Measurements from ENCODE around the gene UGT1A8. TPM values are rescaled to one million over a fixed set of nuclear protein-coding genes. Genes with fewer than 3 reads are reported as not detected.

The UGT1A8 gene
- total and polyA plus RNA-seq, 2 of the 4 experiments (the other 2 are of a cell fraction): not detected

DNA sequence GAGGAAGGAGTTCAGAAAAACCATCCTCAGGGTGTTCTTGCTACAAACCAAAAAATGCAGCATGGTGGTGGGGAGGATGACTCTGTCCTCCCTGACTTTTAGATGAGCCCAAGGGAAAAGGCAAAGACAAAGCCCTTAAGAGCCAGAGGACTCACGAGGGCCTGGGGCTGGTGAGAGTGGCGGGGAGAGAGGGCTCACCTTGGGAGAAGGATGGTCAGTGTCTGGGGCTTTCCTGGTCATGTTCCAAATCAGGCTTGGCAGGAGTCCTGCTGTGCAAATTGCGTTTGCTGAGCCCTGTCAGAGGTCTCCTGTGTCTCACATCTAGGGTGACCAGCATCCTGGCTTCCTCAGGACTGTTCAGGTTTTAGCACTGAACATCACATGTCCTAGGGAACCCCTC is 147.3 kb downstream of the UGT1A8 start:
- Histone ChIP-seq H4K8ac (ENCODE audit: low read depth in 2 of 2, low read length in 2 of 2) (peak overlapping the region; percentile 82 to 92), H2AK5ac (ENCODE audit: low read depth, low read length) (peak overlapping the region; percentile 83), H3K27ac (ENCODE audit: insufficient read depth, low read length) (peak overlapping the region; percentile 76), H2AK9ac (replicated peaks; ENCODE audit: low read depth, low read length, poor library complexity) (peak overlapping the region; percentile 46), H3K9me1 (ENCODE audit: insufficient read depth, low read length) (0 out of 2 replicates have a peak, but pooled peaks cover 5% of the 10 kb centered on the region), H3K56ac (ENCODE audit: extremely low read depth, insufficient read depth, low read length) (peak overlapping the region; percentile 76), H3K36me3 (ENCODE audit: control insufficient read depth, insufficient read depth, low read length) (no peaks in the 10 kb centered on the region), H2BK5ac (ENCODE audit: low read depth, low read length, poor library complexity, severe bottlenecking) (peak overlapping the region; percentile 83), H3K9ac (ENCODE audit: low read depth, low read length) (peak overlapping the region; percentile 20; the same call in 1 of the 2 replicates), H3K14ac (replicated peaks; ENCODE audit: low read depth, low read length) (peak overlapping the region; percentile 86), H3K9me3 (ENCODE audit: control insufficient read depth, insufficient read depth, low read length) (no peaks in the 10 kb centered on the region), H3K4me1 (ENCODE audit: control insufficient read depth, insufficient read depth, low read length) (peaks cover 14% of the 10 kb centered on the region), H3K27me3 (ENCODE audit: control insufficient read depth, insufficient read depth, low read length) (no peaks in the 10 kb centered on the region), H3K79me1 (ENCODE audit: low read depth in 1 of 2, low read length in 2 of 2) (no peaks in the 10 kb centered on the region), H4K20me1 (ENCODE audit: insufficient read depth, low read length) (no peaks in the 10 kb centered on the region), H3K4me3 (ENCODE audit: insufficient read depth, low read depth, low read length) (no peak overlapping the region), H3K23ac (ENCODE audit: low read depth, low read length) (peak overlapping the region; percentile 95), H2BK15ac (ENCODE audit: low read depth, low read length) (peak overlapping the region; percentile 93; the same call in 1 of the 3 replicates), H3K4me2 (ENCODE audit: low read depth, low read length) (peak overlapping the region; percentile 70; the same call in 1 of the 2 replicates), H2BK20ac (ENCODE audit: low read depth, low read length) (peak overlapping the region; percentile 97), H3K4ac (ENCODE audit: low read depth, low read length) (peak overlapping the region; percentile 97), H4K5ac (ENCODE audit: low read depth, low read length) (peak overlapping the region; percentile 95), H3K18ac (ENCODE audit: low read depth, low read length) (peak overlapping the region; percentile 93), H4K91ac (ENCODE audit: insufficient read depth, low read depth, low read length) (peak overlapping the region; percentile 91), H2BK120ac (ENCODE audit: low read depth, low read length) (peak overlapping the region; percentile 97), H2AFZ (replicated peaks; ENCODE audit: low read length, poor library complexity) (peak overlapping the region; percentile 74)
- TF ChIP-seq, protein P1, sequence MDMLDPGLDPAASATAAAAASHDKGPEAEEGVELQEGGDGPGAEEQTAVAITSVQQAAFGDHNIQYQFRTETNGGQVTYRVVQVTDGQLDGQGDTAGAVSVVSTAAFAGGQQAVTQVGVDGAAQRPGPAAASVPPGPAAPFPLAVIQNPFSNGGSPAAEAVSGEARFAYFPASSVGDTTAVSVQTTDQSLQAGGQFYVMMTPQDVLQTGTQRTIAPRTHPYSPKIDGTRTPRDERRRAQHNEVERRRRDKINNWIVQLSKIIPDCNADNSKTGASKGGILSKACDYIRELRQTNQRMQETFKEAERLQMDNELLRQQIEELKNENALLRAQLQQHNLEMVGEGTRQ (IDR thresholded peaks at IDR 0.05; ENCODE audit: low read depth, low read length): no peak
- TF ChIP-seq MXI1 (IDR thresholded peaks at IDR 0.05; ENCODE audit: borderline replicate concordance, low read depth, low read length) (no peak), ELK1 (IDR thresholded peaks at IDR 0.05; ENCODE audit: borderline replicate concordance, low read depth, low read length) (no peak), RCOR1 (IDR thresholded peaks at IDR 0.05; ENCODE audit: insufficient replicate concordance, low read length) (no peak), RFX5 (IDR thresholded peaks at IDR 0.05; ENCODE audit: low read depth, low read length) (no peak), BHLHE40 (IDR thresholded peaks at IDR 0.05; ENCODE audit: low read depth, low read length) (no peak), POLR2A (IDR thresholded peaks at IDR 0.05; ENCODE audit: low read depth, low read length) (no peak), NFE2L2 (IDR thresholded peaks at IDR 0.05; ENCODE audit: low read depth, low read length) (no peak), SMC3 (IDR thresholded peaks at IDR 0.05; ENCODE audit: low read depth, low read length) (no peak), FOS (IDR thresholded peaks at IDR 0.05; ENCODE audit: low read depth, low read length) (no peak), CEBPB (IDR thresholded peaks at IDR 0.05; ENCODE audit: low read depth, low read length) (no peak), RAD21 (IDR thresholded peaks at IDR 0.05; ENCODE audit: low read length) (no peak), MAZ (IDR thresholded peaks at IDR 0.05; ENCODE audit: borderline replicate concordance, low read depth, low read length) (no peak)
- DNase-seq (peak; percentile 11), ATAC-seq (ENCODE audit: low read depth) (peak; percentile 25)
- dilution Hi-C loops (cut with HindIII; ENCODE audit: low sequenced_read_pairs, unreplicated experiment): no loop called here
- ChIA-PET POLR2A (ENCODE audit: unreplicated experiment) (no interaction called here), CTCF (no interaction called here)
- in situ Hi-C loops (cut with MboI; ENCODE audit: low sequenced_read_pairs): no loop called here
- 0% methylated on average over 1 of the region's 3 CpGs; no CpG with 5 or more reads in 1 of the 2 experiments for WGBS, 2 experiments (ENCODE audit: extremely low coverage in 2 of 2, insufficient read length in 1 of 2)
- BruUV-seq (replicated peaks): no TSS peak
- intact Hi-C loops (cut with micrococcal nuclease): no loop called here

All from IMR-90 (cell line).